Mucosa of gallbladder (tissue), 1 donor: ENCODE data around the gene MYADML2. TPM values are rescaled to one million over a fixed set of nuclear protein-coding genes. Genes with fewer than 3 reads are reported as not detected.

Experiments used
- DNase-seq: peaks from one replicate; pipeline ENCODE4 v3.0.0-alpha.2; 2020; ENCODE audit warnings: low spot score
- total RNA-seq: library from RNA; stranded (reverse); gene quantifications from one replicate; pipeline ENCODE4 v1.2.1, GENCODE V29; 2021
- donor health status: DM: no; HTN: no; CAD: no.

MYADML2 gene
- total RNA-seq, 1 donor from 2014 or later: not detected

DNA sequence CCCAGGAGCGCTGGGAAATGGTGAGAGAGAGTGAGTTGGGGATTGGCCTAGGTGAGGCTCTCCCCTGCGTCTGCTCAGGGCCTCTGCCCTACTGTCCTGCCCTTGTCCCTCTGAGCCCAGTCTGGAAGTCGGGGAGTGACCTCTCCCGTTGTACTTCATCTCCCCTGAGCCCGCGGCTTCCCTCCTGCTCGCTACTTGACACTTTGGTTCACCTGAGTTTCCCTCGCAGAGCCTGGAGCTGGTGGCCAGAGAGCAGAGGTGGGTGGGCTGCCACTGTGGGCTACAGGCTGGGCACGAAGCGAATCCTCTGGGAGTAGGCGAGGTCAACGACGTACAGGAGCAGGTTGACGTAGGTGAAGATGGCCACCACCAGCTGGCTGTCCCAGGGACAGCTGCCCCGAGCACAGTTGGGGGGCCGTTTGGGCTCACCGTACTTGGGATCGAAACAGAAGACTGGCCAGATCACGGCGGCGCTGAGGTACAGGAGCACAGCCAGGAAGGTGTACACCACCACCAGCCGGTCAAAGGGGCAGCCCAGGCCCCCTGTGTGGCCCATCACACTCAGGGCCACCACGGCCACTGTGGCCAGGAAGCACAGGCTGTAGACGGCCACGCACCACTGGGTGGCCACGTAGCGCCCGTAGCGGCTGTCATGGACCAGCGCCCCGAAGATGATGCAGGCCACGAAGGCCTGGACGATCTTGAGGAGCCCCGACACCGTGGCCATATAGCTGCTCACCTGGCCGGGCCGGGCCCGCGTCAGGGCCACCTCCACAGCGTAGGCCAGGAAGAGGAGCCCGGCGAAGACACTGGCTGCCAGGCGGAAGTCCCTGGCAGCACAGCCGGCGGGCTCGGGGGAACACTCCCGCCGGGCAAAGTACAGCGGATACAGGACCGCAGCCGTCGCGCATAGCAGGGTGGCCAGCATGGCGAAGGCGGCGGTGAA, 6.2 kb downstream of the MYADML2 start:
- DNase-seq: no peak

GRCh38 chr17:81939881-81940385, 7.1 kb downstream of the MYADML2 start:
- no peak for DNase-seq

DNA sequence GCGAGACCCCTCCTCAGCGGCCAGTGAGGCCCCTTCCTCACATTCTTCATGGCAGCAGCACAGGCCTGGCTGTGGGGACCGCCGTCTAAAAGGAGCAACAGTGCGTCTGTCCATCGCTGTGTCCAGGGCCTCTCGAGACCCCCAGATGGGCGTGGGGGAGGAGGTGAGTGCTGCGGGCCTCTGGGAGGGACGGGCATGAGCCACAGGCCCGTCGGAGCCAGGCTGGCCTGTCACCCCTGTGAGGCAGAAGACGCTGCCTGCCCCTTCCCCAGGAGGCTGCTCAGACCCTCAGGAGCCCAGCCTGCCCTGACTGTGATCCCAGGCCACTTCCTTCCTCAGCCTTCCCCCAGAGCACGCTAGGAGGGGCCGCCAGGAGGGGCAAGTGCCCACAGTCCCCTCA, 7.8 kb downstream of the MYADML2 start:
- no peak for DNase-seq

DNA sequence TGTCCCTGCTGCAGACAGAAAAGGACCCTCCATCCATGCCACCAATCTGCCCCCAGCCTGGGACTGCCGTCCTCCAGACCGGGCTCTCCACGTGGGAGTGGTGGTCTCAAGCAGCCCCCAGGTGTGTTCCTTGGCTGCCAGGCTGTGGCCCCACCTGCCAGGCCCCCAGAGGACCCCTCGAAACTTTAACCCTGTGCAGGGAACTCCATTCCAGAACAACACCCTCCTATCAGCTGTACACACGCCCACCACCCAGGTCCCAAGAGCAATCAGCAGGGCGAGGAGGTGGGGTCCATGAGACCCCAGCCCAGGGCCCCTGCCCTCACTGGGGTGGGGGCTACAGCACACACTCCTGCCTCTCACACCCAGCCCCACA, 11.3 kb downstream of the MYADML2 start:
- no peak for DNase-seq

DNA sequence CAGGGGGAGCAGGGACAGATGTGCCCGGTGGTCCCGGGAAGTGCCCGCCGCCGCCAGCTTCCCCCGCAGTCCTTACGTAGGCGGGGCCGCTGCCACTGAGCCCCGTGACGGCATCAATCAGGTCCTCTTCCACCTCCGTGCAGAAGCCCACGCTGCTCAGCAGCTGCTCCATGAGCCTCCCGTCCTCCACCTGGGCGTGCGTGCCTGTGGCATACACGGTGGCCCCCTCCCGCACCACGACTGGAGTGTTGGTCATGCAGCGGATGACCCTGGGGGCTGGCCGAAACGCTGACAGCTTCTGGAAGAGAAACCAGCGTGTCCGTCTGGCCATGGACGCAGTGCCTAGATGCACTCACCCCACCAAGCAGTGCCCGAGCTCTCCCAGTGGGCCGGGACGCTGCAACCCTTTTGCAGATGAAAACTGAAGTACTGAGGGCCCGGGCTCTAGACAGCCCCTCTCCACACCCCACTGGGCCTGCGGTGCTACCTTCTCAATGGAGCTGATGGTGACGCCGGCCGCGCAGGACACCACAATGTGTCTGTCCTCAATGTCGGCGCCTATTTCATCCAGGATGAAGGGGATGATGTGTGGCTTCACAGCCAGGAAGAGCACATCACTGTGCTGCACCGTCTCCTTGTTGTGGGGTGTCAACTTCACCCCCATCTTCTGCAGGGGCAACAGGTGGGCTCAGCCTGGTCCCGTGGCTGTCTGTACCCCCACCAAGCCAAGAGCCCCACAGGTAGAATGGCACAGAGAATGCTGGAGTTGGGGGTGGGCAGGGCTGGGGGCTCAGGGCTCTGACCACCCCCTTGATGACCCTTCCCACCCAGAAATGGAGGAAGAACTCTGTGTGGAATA, 12.0 kb downstream of the MYADML2 start:
- DNase-seq: no peak

GRCh38 chr17:81934098-81934757, 12.8 kb downstream of the MYADML2 start:
- DNase-seq: no peak

DNA sequence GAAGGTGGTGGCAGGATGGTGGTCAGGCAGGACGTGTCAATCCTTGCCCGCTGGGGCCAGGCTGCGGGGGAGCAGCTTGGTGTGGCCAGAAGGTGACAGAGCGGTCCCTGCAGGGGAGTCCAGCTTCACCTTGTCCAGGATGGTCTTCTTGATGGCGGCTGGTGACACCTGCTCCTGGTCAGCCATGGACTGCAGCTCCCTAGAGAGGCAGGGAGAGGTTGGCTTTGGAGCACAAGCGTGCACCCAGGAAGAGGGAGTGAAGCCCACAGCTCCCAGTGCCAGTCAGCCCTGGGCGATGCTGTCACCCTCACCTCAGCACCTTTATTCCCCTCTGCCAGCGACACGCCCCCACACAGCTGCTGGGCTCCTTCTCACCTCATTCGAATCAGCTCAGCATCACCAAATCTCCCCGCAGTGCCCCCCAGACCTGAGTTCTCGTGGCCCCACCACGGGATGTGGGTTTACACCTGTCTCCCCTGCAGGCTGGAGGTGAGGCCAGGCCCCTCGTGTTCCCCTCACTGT, 13.8 kb downstream of the MYADML2 start:
- no peak for DNase-seq

GRCh38 chr17:81932333-81932983, 14.6 kb downstream of the MYADML2 start:
- DNase-seq: no peak

GRCh38 chr17:81931557-81932332, 15.3 kb downstream of the MYADML2 start:
- no peak for DNase-seq

DNA sequence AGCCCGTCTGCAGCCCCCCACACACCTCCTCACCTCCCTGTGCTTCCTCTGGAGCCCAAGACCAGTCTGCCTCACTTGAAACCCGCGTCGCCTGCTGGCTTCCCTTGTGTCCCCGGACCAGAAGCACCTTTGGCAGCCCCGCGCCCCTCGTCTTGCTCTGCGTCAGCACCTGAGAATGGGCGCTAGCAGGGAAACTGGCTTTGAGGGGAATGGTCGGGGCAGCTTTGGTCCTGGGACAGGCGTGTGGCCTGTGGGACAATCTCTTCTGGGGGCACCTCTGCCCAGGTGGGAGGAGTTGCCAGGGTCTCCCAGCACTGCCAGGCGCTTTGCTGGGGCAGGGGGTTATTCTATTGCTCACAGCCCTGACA, 15.9 kb downstream of the MYADML2 start:
- DNase-seq: no peak

- no peak for DNase-seq
Observed at GRCh38 chr17:81930142-81931125, 16.6 kb downstream of the MYADML2 start.

- no peak for DNase-seq
Observed at GRCh38 chr17:81929253-81930141, 17.5 kb downstream of the MYADML2 start.

DNA sequence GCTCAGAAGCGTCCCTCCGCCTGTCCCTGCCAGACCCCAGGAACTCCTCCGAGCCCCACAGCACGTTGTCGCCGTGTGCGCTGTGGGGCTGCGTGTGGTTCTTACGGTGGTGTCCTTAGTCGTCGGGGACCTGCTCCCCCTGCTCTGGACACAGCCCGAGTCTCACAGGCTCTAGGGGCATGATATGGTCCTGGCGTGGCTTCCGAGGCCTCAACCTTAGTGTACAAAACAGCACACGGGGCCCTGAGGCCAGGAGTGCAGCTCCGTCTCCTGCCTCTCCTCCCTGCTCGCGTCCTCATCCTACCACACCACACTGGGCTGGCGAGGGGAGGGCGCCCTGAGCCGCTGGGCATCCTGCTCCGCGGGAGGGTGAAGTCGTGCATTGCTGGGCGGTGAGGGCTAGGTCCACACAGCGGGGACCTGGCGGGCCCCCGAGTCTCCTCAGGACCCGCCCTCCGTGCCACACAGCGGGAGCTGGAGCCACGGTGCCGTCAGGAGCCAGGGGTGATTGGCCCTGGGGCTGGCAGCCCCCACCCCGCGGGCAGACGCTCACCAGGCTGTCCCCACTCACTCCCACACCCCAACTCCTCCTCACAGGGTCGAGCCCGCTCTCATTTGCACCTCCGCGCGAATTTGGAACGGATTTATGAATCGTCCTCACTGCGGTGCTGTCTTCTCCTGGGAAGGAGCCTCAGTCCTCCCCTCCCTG, 18.3 kb downstream of the MYADML2 start:
- DNase-seq: no peak

DNA sequence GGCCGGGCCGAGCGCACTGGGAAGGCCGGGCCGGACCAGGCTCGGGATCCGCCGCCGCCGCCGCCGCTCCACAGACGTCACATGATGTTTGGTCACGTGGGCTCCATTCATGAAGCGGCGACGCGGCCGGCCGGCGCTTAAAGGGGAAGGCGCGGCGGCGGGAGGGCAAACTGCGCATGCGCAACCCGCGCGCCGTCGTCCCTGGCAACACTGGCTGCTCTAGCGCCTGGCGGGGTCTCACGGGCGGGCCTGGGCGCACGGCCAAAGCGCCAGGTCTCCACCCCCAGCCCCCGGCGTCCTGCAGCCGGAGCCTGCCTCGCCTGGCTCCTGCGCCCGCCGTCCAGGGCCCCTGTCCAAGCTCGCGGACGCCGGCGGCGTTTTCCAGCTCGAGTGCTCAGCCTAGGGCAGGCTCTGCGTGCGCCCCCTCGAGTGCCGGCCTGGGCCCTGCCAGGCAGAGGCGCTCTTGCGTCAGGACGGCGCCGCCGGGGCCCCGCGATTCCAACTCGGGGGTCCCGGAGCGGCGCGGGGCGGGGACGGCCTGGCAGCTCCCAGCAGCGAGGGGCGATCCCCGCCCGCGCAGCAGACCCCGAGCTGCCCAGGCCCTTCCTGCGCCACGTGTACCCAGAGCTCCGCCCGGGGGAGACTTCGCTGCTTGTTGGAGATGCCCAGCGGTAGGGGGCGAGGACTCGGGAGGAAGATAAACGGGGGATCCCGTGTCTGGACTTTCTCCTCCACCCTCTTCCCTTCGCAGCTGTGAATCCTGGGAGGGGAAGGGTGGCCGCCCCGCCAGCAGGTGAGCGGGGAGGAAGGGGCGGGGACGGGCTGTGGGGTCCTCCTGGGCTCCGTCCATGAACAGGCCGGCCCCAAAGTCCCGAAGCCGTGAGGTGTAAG, 19.1 kb downstream of the MYADML2 start, which contains the start of gene MAFG:
TSS of gene MAFG (minus strand) at position 83 of the 891 bp plus-strand sequence. CDS start 4,550 bp downstream, outside the sequence.
- peak; percentile 92 for DNase-seq

DNA sequence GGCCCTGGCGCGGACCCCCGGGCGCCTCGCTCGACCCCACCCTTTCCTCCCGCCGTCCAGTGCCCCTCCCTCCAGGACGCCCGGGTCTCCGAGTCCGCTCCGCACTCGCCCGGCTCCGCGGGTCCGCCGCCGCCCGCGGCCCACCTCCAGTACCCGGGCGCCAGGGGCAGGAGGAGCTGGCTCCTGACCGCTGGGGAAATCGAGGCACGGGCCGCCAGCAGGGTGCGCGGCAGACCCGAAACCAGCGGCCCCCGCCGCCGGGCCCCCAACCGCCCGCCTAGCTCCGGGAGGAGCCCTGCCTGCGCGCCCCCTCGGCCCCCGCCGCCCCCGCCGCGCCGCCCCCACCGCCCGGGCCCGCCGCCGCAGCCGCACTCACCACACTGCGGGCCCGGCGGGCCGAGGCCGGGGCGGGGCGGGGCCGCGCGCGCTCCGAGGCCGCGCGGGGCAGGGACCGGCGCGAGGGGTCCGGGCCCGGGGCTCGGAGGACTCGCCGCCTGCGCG, 19.8 kb downstream of the MYADML2 start:
- no peak for DNase-seq
